H1 (cell line): ENCODE measurements around the gene TMEM179B. TPM values are rescaled to one million over a fixed set of nuclear protein-coding genes. Genes with fewer than 3 reads are reported as not detected.

ENCODE experiments used
- CTCF ChIA-PET: fragments of 300-600 bp; sonication (Branson Sonifier 250); formaldehyde crosslinking; loops from one replicate; lab custom pipeline; 2021; ENCODE audit not compliant: partially characterized antibody; lab: Charles Lee
- POLR2A ChIA-PET: fragments of 300-600 bp; sonication (Branson Sonifier 250); formaldehyde crosslinking; loops from one replicate; lab custom pipeline; 2021; ENCODE audit warnings: inconsistent platforms; ENCODE audit not compliant: partially characterized antibody; lab: Charles Lee
- DNase-seq, 2 experiments: peaks; one replicate each; pipeline versions ENCODE4 v3.0.0 to v3.0.0-alpha.2; 2010 to 2022; ENCODE audit warnings: low spot score in 2 of 2, low read depth in 1 of 2, mixed read lengths in 1 of 2
- FAIRE-seq: peaks from 2 replicates; lab custom pipeline; 2011; peaks lifted over from hg19 to GRCh38; lab: Jason Lieb, UNC
- H2AFZ ChIP-seq: 2 replicates; pipeline ENCODE4 v1.8.1; 2012; ENCODE audit warnings: low read length, inconsistent platforms
- H2AK5ac ChIP-seq: 2 replicates; pipeline ENCODE4 v1.6.1; 2013; ENCODE audit warnings: low read depth, low read length
- H2BK120ac ChIP-seq: replicated peaks from 2 replicates; pipeline ENCODE3; 2013; ENCODE audit warnings: low read depth, low read length, inconsistent platforms
- H2BK12ac ChIP-seq: 2 replicates; pipeline ENCODE4 v1.6.1; 2013; ENCODE audit warnings: low read depth, low read length
- H2BK15ac ChIP-seq: 2 replicates; pipeline ENCODE4 v1.6.1; 2013; ENCODE audit warnings: low read length
- H2BK20ac ChIP-seq: 2 replicates; pipeline ENCODE4 v1.6.1; 2013; ENCODE audit warnings: low read length
- H2BK5ac ChIP-seq: 2 replicates; pipeline ENCODE4 v1.6.1; 2013; ENCODE audit warnings: low read depth, low read length
- H3K14ac ChIP-seq: 2 replicates; pipeline ENCODE4 v1.6.1; 2013; ENCODE audit warnings: inconsistent platforms; ENCODE audit not compliant: insufficient read length
- H3K18ac ChIP-seq: 2 replicates; pipeline ENCODE4 v1.6.1; 2013; ENCODE audit warnings: low read length; ENCODE audit errors: extremely low read depth
- H3K23ac ChIP-seq: 2 replicates; pipeline ENCODE4 v1.6.1; 2013; ENCODE audit warnings: inconsistent platforms; ENCODE audit not compliant: insufficient read length
- H3K23me2 ChIP-seq: 2 replicates; pipeline ENCODE4 v1.6.1; 2013; ENCODE audit warnings: low read depth, low read length
- H3K27ac ChIP-seq: 2 replicates; pipeline ENCODE4 v1.6.1; 2011; ENCODE audit warnings: low read depth, low read length, inconsistent platforms
- H3K27me3 ChIP-seq, 4 experiments: replicated peaks in 1 of 4; 1 replicate in 1 of 4; 2 replicates in 3 of 4; pipeline versions ENCODE4 v1.6.1 to v1.8.1; 2011 to 2013; ENCODE audit warnings: low read length in 3 of 4, mild to moderate bottlenecking in 3 of 4, inconsistent platforms in 2 of 4, mixed read lengths in 2 of 4, moderate library complexity in 1 of 4; ENCODE audit not compliant: control insufficient read depth in 3 of 4, insufficient read depth in 3 of 4; ENCODE audit errors: extremely low read depth in 1 of 4
- H3K36me3 ChIP-seq, 4 experiments: 2 replicates each; pipeline versions ENCODE4 v1.6.1 to v1.8.1; 2011 to 2013; ENCODE audit warnings: mild to moderate bottlenecking in 4 of 4, low read length in 3 of 4, moderate library complexity in 2 of 4, control low read depth in 1 of 4, inconsistent platforms in 1 of 4; ENCODE audit not compliant: insufficient read depth in 4 of 4, control insufficient read depth in 2 of 4
- H3K4ac ChIP-seq: replicated peaks from 2 replicates; pipeline ENCODE3; 2013; ENCODE audit warnings: low read length, low read depth, mixed read lengths, inconsistent platforms; ENCODE audit not compliant: insufficient read length
- H3K4me1 ChIP-seq, 4 experiments: replicated peaks in 1 of 4; 1 replicate in 1 of 4; 2 replicates in 3 of 4; pipeline versions ENCODE4 v1.6.1 to v1.8.1; 2011 to 2013; ENCODE audit warnings: low read length in 3 of 4, inconsistent platforms in 2 of 4, mixed read lengths in 1 of 4; ENCODE audit not compliant: insufficient read depth in 4 of 4, control insufficient read depth in 3 of 4
- H3K4me2 ChIP-seq, 2 experiments: 2 replicates each; pipeline versions ENCODE4 v1.6.1 to v1.8.1; 2011 to 2013; ENCODE audit warnings: low read depth in 2 of 2, low read length in 2 of 2, control low read depth in 1 of 2, inconsistent platforms in 1 of 2, mild to moderate bottlenecking in 1 of 2; ENCODE audit not compliant: insufficient read depth in 1 of 2
- H3K4me3 ChIP-seq, 4 experiments: fragments of 200-600, 300-600 bp in 1 of 4; sonication (generic), shearing (Covaris generic), sonication (Bioruptor Twin) in 1 of 4; 2 replicates each; pipeline versions ENCODE4 v1.5.1 to v1.8.1; 2011 to 2016; ENCODE audit warnings: low read length in 4 of 4, low read depth in 3 of 4, control low read depth in 2 of 4, inconsistent platforms in 2 of 4, mild to moderate bottlenecking in 2 of 4, mixed read lengths in 1 of 4, moderate library complexity in 1 of 4; ENCODE audit not compliant: insufficient read depth in 2 of 4; ENCODE audit errors: extremely low read depth in 1 of 4
- H3K56ac ChIP-seq: replicated peaks from 2 replicates; pipeline ENCODE3; 2013; ENCODE audit warnings: low read depth, mild to moderate bottlenecking, mixed read lengths, low read length, inconsistent platforms; ENCODE audit not compliant: insufficient read length
- H3K79me1 ChIP-seq: 2 replicates; pipeline ENCODE4 v1.6.1; 2013; ENCODE audit warnings: low read depth, low read length, control low read depth
- H3K79me2 ChIP-seq, 2 experiments: 2 replicates each; pipeline versions ENCODE4 v1.6.1 to v1.8.1; 2012 to 2013; ENCODE audit warnings: low read length in 2 of 2, mild to moderate bottlenecking in 2 of 2, inconsistent platforms in 1 of 2; ENCODE audit not compliant: insufficient read depth in 2 of 2, control insufficient read depth in 1 of 2
- H3K9ac ChIP-seq, 4 experiments: replicated peaks in 1 of 4; 1 replicate in 1 of 4; 2 replicates in 3 of 4; pipeline versions ENCODE4 v1.6.1 to v1.8.1; 2011 to 2013; ENCODE audit warnings: low read depth in 3 of 4, low read length in 3 of 4, control low read depth in 2 of 4, mild to moderate bottlenecking in 2 of 4, moderate library complexity in 2 of 4, inconsistent platforms in 1 of 4; ENCODE audit errors: extremely low read depth in 1 of 4
- H3K9me3 ChIP-seq, 2 experiments: 2 replicates each; pipeline versions ENCODE4 v1.6.1 to v1.8.1; 2012 to 2013; ENCODE audit warnings: mild to moderate bottlenecking in 2 of 2, moderate library complexity in 2 of 2, control low read depth in 1 of 2, inconsistent platforms in 1 of 2, low read depth in 1 of 2, low read length in 1 of 2, mixed read lengths in 1 of 2; ENCODE audit not compliant: insufficient read depth in 2 of 2
- H4K20me1 ChIP-seq, 2 experiments: replicated peaks in 1 of 2; 2 replicates each; pipeline versions ENCODE3 to v1.8.1; 2011 to 2013; ENCODE audit warnings: inconsistent platforms in 2 of 2, low read length in 2 of 2, mild to moderate bottlenecking in 1 of 2; ENCODE audit not compliant: insufficient read depth in 2 of 2, control insufficient read depth in 1 of 2
- H4K5ac ChIP-seq: 2 replicates; pipeline ENCODE4 v1.6.1; 2013; ENCODE audit warnings: low read length, low read depth, mixed read lengths, inconsistent platforms; ENCODE audit not compliant: insufficient read length
- H4K8ac ChIP-seq: 2 replicates; pipeline ENCODE4 v1.8.0; 2013; ENCODE audit warnings: mild to moderate bottlenecking, moderate library complexity, low read length, inconsistent platforms; ENCODE audit not compliant: insufficient read depth; ENCODE audit errors: extremely low read depth
- H4K91ac ChIP-seq: replicated peaks from 2 replicates; pipeline ENCODE3; 2013; ENCODE audit warnings: low read length, mixed read lengths, inconsistent platforms; ENCODE audit not compliant: insufficient read length
- EGR1 ChIP-seq: IDR thresholded peaks from 2 replicates; pipeline ENCODE4 v1.6.1; 2011; ENCODE audit warnings: low read depth, low read length, borderline replicate concordance
- WGBS, 2 experiments: shearing (Covaris generic) in 1 of 2; methylation state at CpG; one replicate each; pipeline versions ENCODE4 v1.1.6 to v1.1.7; 2013 to 2015; ENCODE audit warnings: low lambda C conversion rate in 2 of 2, mixed read lengths in 2 of 2, inconsistent platforms in 1 of 2, low coverage in 1 of 2, missing lambda C conversion rate in 1 of 2; ENCODE audit not compliant: insufficient replicate concordance in 2 of 2, insufficient coverage in 1 of 2, insufficient read length in 1 of 2; ENCODE audit errors: extremely low coverage in 1 of 2, missing lambda C conversion rate in 1 of 2; 5-methylcytosine and 5-hydroxymethylcytosine counted together
- polyA plus RNA-seq, 7 experiments: library from polyadenylated mRNA; depleted of rRNA in 3 of 7; stranded (reverse) in 5 of 7; unstranded in 2 of 7; fragments of >200 nt in 5 of 7; fragments of 200-250 nt in 2 of 7; gene quantifications; 1 replicate in 5 of 7; 2 replicates in 1 of 7; 4 replicates in 1 of 7; pipeline versions ENCODE4 v1.2.1 to v1.2.3, GENCODE V29; 2011 to 2013; ENCODE audit warnings: missing spikeins in 2 of 7, mixed read lengths in 2 of 7
- total RNA-seq: library from RNA; stranded (reverse); fragmentation: NEBNext Ultra II Directional; extraction: Animal tissue kit (Norgen Biotek cat#: 25700); gene quantifications from 2 replicates; pipeline ENCODE4 v1.2.1, GENCODE V29; 2021

TMEM179B gene
- total and polyA plus RNA-seq, 2 of the 8 experiments (the other 6 are each of a cell fraction or from before 2014, with no cell fraction given), result 18.6 to 62.2 TPM

GRCh38 chr11:62782753-62783152, 4.4 kb upstream of the TMEM179B start:
- Histone ChIP-seq H3K4me3 (no peak overlapping the region), H4K5ac (no peak overlapping the region), H3K56ac (no peak overlapping the region), H3K79me1 (no peaks in the 10 kb centered on the region), H3K27ac (no peak overlapping the region), H3K27me3 (no peaks in the 10 kb centered on the region), H3K4ac (no peak overlapping the region), H3K9ac (no peak overlapping the region), H3K18ac (no peak overlapping the region), H2AK5ac (no peak overlapping the region), H3K14ac (no peak overlapping the region), H3K36me3 (peaks cover 4 to 18% (median 14%) of the 10 kb centered on the region in 4 experiments; a peak in 7 of 8 replicates), H2BK120ac (no peak overlapping the region), H3K79me2 (no peaks in the 10 kb centered on the region), H2BK12ac (no peak overlapping the region), H2AFZ (no peak overlapping the region), H2BK5ac (no peak overlapping the region), H2BK15ac (no peak overlapping the region), H4K91ac (no peak overlapping the region), H3K4me2 (no peak overlapping the region), H3K23ac (no peak overlapping the region), H4K20me1 (peaks cover 2 to 3% of the 10 kb centered on the region in 2 experiments), H3K4me1 (peaks cover 0 to 2% (median 0%) of the 10 kb centered on the region in 4 experiments; a peak in 2 of 7 replicates), H3K23me2 (no peaks in the 10 kb centered on the region; the same call in 1 of the 2 replicates), H4K8ac (no peak overlapping the region), H3K9me3 (no peaks in the 10 kb centered on the region), H2BK20ac (no peak overlapping the region)
- no peak for TF ChIP-seq EGR1
- CTCF ChIA-PET, result no interaction called here
- POLR2A ChIA-PET, result interaction anchor here (0.8 to 15.9 kb wide), 4 partner anchors 11 to 140 kb away, joined by 3 to 251 read pairs (median 4); partner anchors contain the start of gene NXF1
- no peak for DNase-seq
- FAIRE-seq, result no peak
- WGBS, 2 experiments, result 95% methylated on average over 7 of the region's 7 CpGs; no CpG with 5 or more reads in 1 of the 2 experiments
